GM23338 (cell line): ENCODE results near the gene USP10.
A peak's percentile ranks its signal among the peaks of the same experiment; 100 is the strongest.

Source experiments
- CREB1 ChIP-seq: fragments of 250-450 bp; sonication (Bioruptor Pico); IDR thresholded peaks from 2 replicates; pipeline ENCODE4 v1.5.0; 2020; ENCODE audit warnings: low read depth, mild to moderate bottlenecking, moderate library complexity
- EZH2 ChIP-seq: fragments of 200-600 bp; sonication (generic); IDR thresholded peaks from one replicate; pipeline ENCODE4 v1.8.0; 2017; ENCODE audit warnings: antibody characterized with exemption, mild to moderate bottlenecking, low read depth; ENCODE audit not compliant: unreplicated experiment
- EZH2phosphoT487 ChIP-seq: fragments of 200-600 bp; sonication (generic); IDR thresholded peaks from one replicate; pipeline ENCODE4 v1.8.1; 2018; ENCODE audit warnings: antibody characterized with exemption; ENCODE audit not compliant: unreplicated experiment
- ZNF331 ChIP-seq: fragments of 250-450 bp; sonication (Bioruptor Pico); IDR thresholded peaks from 2 replicates; pipeline ENCODE4 v1.5.0; 2020; ENCODE audit warnings: low read depth, mild to moderate bottlenecking, moderate library complexity
- TF ChIP-seq, protein P1 (sequence below), 2 experiments: fragments of 200-600 bp in 1 of 2; sonication (generic) in 1 of 2; conservative IDR thresholded peaks; 2 replicates each; pipeline versions ENCODE4 v1.5.1 to v1.6.1; 2016 to 2017; ENCODE audit warnings: antibody characterized with exemption in 2 of 2, low read depth in 2 of 2, mild to moderate bottlenecking in 2 of 2, moderate library complexity in 1 of 2

DNA sequence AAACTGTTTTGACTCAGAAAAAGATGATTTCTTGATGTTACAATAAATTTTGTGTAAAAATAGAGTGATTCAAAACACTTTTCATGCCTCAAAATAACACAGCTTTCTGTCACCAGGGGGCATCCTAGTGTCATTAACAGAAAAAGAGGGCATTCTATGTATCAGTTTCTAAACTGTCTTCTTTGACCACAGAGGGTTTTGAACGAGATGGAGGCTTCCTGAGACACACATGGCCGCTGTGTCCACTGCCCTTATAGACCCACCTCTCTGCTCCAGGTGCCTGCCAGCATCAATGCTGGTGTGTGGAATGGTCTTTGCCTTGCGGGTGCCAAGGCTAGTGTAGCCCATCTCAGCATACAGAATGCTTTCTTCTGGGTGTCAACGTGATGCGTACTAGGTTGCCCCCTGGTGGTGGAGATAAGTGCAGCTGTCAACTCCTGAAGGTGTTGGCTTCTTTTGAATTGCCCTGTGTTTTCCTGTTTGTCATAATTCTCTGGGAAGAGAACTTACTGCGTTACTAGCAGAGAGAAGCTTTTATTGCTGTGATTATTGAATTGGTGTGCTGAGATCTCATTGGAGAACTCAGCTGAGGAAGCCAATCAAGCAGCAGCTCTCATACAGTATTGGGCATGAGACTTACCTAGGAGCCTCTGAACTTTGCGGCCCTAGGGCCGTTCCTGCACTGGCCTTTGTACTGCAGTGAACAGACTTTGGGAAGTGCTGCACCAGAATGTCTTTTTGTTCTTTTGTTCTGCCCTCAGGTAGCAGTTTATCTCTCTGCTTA is 38.6 kb downstream of the USP10 start:
- TF ChIP-seq, protein P1, sequence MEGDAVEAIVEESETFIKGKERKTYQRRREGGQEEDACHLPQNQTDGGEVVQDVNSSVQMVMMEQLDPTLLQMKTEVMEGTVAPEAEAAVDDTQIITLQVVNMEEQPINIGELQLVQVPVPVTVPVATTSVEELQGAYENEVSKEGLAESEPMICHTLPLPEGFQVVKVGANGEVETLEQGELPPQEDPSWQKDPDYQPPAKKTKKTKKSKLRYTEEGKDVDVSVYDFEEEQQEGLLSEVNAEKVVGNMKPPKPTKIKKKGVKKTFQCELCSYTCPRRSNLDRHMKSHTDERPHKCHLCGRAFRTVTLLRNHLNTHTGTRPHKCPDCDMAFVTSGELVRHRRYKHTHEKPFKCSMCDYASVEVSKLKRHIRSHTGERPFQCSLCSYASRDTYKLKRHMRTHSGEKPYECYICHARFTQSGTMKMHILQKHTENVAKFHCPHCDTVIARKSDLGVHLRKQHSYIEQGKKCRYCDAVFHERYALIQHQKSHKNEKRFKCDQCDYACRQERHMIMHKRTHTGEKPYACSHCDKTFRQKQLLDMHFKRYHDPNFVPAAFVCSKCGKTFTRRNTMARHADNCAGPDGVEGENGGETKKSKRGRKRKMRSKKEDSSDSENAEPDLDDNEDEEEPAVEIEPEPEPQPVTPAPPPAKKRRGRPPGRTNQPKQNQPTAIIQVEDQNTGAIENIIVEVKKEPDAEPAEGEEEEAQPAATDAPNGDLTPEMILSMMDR (conservative IDR thresholded peaks at IDR 0.05; ENCODE audit: low read depth in 2 of 2): peak; percentile 95 to 97
- TF ChIP-seq EZH2phosphoT487 (no peak), EZH2 (no peak), CREB1 (no peak), ZNF331 (no peak)
